Muscle layer of colon (tissue), 2 donors: Measurements from ENCODE around the gene DISC1.
"Not testable (repeated sequence)": the region's sequence is repeated elsewhere in the genome, so short reads cannot be mapped to it uniquely, and the experiment has no call there.

Experiments
- H3K27ac ChIP-seq: one replicate; pipeline ENCODE4 v1.7.0; 2013; ENCODE audit warnings: low read depth, mild to moderate bottlenecking, low read length, moderate library complexity
- H3K27me3 ChIP-seq, 2 donors: one replicate each; pipeline ENCODE4 v1.7.0; 2013; ENCODE audit warnings: low read length in 2 of 2, mild to moderate bottlenecking in 2 of 2; ENCODE audit not compliant: insufficient read depth in 2 of 2, control insufficient read depth in 1 of 2
- H3K36me3 ChIP-seq: one replicate; pipeline ENCODE4 v1.7.0; 2013; ENCODE audit warnings: mild to moderate bottlenecking, low read length; ENCODE audit not compliant: insufficient read depth
- H3K4me1 ChIP-seq: one replicate; pipeline ENCODE4 v1.7.0; 2013; ENCODE audit warnings: mild to moderate bottlenecking, low read length; ENCODE audit not compliant: insufficient read depth
- H3K4me3 ChIP-seq, 2 donors: one replicate each; pipeline ENCODE4 v1.7.0; 2013; ENCODE audit warnings: low read length in 2 of 2, low read depth in 1 of 2, mild to moderate bottlenecking in 1 of 2, moderate library complexity in 1 of 2
- H3K9ac ChIP-seq: one replicate; pipeline ENCODE4 v1.7.0; 2013; ENCODE audit warnings: low read length
- H3K9me3 ChIP-seq: one replicate; pipeline ENCODE4 v1.7.0; 2013; ENCODE audit warnings: mild to moderate bottlenecking, low read length
- donor health status: abdominal sarcoma.
- donor health status: Adenocarcinoma of cecum.

DISC1 gene

GRCh38 chr1:231966983-231967382 is 340.4 kb downstream of the DISC1 start:
- H3K9me3 ChIP-seq, result no peaks in the 10 kb centered on the region
- no peaks in the 10 kb centered on the region for H3K27me3 ChIP-seq
- no peak overlapping the region for H3K9ac ChIP-seq
- H3K36me3 ChIP-seq, result no peaks in the 10 kb centered on the region
- H3K4me1 ChIP-seq, result no peaks in the 10 kb centered on the region
- H3K27ac ChIP-seq, result no peak overlapping the region
- H3K4me3 ChIP-seq, result no peak overlapping the region

GRCh38 chr1:231969076-231969475 is 342.5 kb downstream of the DISC1 start:
- no peaks in the 10 kb centered on the region for H3K36me3 ChIP-seq
- H3K9me3 ChIP-seq, result no peaks in the 10 kb centered on the region
- H3K27me3 ChIP-seq, result no peaks in the 10 kb centered on the region
- no peak overlapping the region for H3K9ac ChIP-seq
- no peak overlapping the region for H3K27ac ChIP-seq
- H3K4me1 ChIP-seq, result no peaks in the 10 kb centered on the region
- no peak overlapping the region for H3K4me3 ChIP-seq

GRCh38 chr1:231969761-231970160 is 343.2 kb downstream of the DISC1 start:
- H3K36me3 ChIP-seq, H3K9me3 ChIP-seq, H3K9ac ChIP-seq, H3K27ac ChIP-seq, H3K27me3 ChIP-seq, H3K4me3 ChIP-seq, H3K4me1 ChIP-seq: not testable (repeated sequence)

GRCh38 chr1:231970684-231971083 is 344.1 kb downstream of the DISC1 start:
- Histone ChIP-seq H3K27ac (no peak overlapping the region), H3K4me3 (no peak overlapping the region), H3K36me3 (no peaks in the 10 kb centered on the region), H3K4me1 (no peaks in the 10 kb centered on the region), H3K27me3 (no peaks in the 10 kb centered on the region), H3K9me3 (no peaks in the 10 kb centered on the region), H3K9ac (no peak overlapping the region)

- H3K36me3 ChIP-seq, result no peaks in the 10 kb centered on the region
- H3K4me3 ChIP-seq, result no peak overlapping the region
- H3K9ac ChIP-seq, result no peak overlapping the region
- no peaks in the 10 kb centered on the region for H3K9me3 ChIP-seq
- no peak overlapping the region for H3K27ac ChIP-seq
- H3K27me3 ChIP-seq, result no peaks in the 10 kb centered on the region
- no peaks in the 10 kb centered on the region for H3K4me1 ChIP-seq
Observed at GRCh38 chr1:231971397-231972110, 345.0 kb downstream of the DISC1 start.

GRCh38 chr1:231972111-231972445 is 345.5 kb downstream of the DISC1 start:
- H3K9me3 ChIP-seq, result no peaks in the 10 kb centered on the region

DNA sequence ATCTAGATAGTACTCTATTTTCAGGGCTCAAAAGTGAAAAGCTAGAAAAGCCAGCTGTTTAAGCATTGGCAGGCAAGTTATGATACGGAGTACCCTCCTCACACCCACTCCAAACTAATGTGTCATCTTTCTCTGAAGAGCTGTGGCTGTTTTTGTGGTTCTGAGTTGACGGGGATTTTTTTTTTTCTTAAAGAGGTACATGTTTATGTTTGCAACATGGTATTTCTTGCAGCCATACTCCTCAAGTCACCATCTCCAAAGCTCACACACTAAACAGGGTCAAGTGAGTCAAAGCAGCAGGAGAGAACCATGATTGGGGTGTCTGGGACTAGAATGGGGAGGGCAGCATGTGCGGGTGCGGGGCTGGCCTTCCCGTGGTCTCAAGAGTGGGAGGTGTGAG is 347.2 kb downstream of the DISC1 start:
- no peaks in the 10 kb centered on the region for H3K36me3 ChIP-seq
- no peak overlapping the region for H3K9ac ChIP-seq
- no peaks in the 10 kb centered on the region for H3K9me3 ChIP-seq
- no peak overlapping the region for H3K27ac ChIP-seq
- no peak overlapping the region for H3K4me3 ChIP-seq
- no peaks in the 10 kb centered on the region for H3K27me3 ChIP-seq
- H3K4me1 ChIP-seq, result no peaks in the 10 kb centered on the region

More at GRCh38 chr1:231972111-231972445, 345.5 kb downstream of the DISC1 start:
- no peaks in the 10 kb centered on the region for H3K27me3 ChIP-seq
- no peak overlapping the region for H3K27ac ChIP-seq
- H3K4me1 ChIP-seq, result no peaks in the 10 kb centered on the region
- H3K9ac ChIP-seq, result no peak overlapping the region
- no peaks in the 10 kb centered on the region for H3K36me3 ChIP-seq
- H3K4me3 ChIP-seq, result no peak overlapping the region

- no peak overlapping the region for H3K4me3 ChIP-seq
- no peak overlapping the region for H3K27ac ChIP-seq
- no peaks in the 10 kb centered on the region for H3K27me3 ChIP-seq
- H3K36me3 ChIP-seq, result no peaks in the 10 kb centered on the region
- no peaks in the 10 kb centered on the region for H3K9me3 ChIP-seq
- no peaks in the 10 kb centered on the region for H3K4me1 ChIP-seq
- H3K9ac ChIP-seq, result no peak overlapping the region
Observed at GRCh38 chr1:231976231-231976630, 349.6 kb downstream of the DISC1 start.

GRCh38 chr1:231981675-231982074 is 355.1 kb downstream of the DISC1 start:
- H3K4me1 ChIP-seq, result no peaks in the 10 kb centered on the region
- no peak overlapping the region for H3K4me3 ChIP-seq
- H3K9me3 ChIP-seq, result no peaks in the 10 kb centered on the region
- H3K36me3 ChIP-seq, result no peaks in the 10 kb centered on the region
- no peaks in the 10 kb centered on the region for H3K27me3 ChIP-seq
- no peak overlapping the region for H3K27ac ChIP-seq
- no peak overlapping the region for H3K9ac ChIP-seq

GRCh38 chr1:231982871-231983587 is 356.4 kb downstream of the DISC1 start:
- H3K4me3 ChIP-seq, result no peak overlapping the region
- no peaks in the 10 kb centered on the region for H3K36me3 ChIP-seq
- H3K4me1 ChIP-seq, result no peaks in the 10 kb centered on the region
- H3K27me3 ChIP-seq, result no peaks in the 10 kb centered on the region
- H3K9ac ChIP-seq, result no peak overlapping the region
- no peak overlapping the region for H3K27ac ChIP-seq
- no peaks in the 10 kb centered on the region for H3K9me3 ChIP-seq

GRCh38 chr1:231983588-231984193 is 357.1 kb downstream of the DISC1 start:
- Histone ChIP-seq H3K27me3 (no peaks in the 10 kb centered on the region), H3K9ac (no peak overlapping the region), H3K4me1 (no peaks in the 10 kb centered on the region), H3K36me3 (no peaks in the 10 kb centered on the region), H3K27ac (no peak overlapping the region), H3K9me3 (no peaks in the 10 kb centered on the region), H3K4me3 (no peak overlapping the region)
